HG03139 (cell line): ENCODE results near the gene FAM151B.
"Not testable (repeated sequence)": the region's sequence is repeated elsewhere in the genome, so short reads cannot be mapped to it uniquely, and the experiment has no call there.

Experiments
- ATAC-seq: cut with Tn5 transposase; IDR thresholded peaks from one replicate; pipeline ENCODE4 v1.9.1; 2021; ENCODE audit not compliant: unreplicated experiment

Gene FAM151B, protein sequence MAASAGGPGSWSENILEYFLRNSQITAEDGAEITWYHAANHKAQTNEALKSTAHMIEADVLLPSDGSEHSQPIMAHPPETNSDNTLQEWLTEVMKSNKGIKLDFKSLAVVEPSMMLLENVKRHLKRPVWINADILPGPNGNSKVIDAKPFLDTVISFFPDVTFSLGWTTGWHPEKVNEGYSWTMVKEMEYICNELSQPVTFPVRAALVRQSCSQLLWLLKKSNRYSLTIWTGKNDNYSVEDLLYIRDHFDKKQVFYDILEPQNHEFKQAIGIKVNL

DNA sequence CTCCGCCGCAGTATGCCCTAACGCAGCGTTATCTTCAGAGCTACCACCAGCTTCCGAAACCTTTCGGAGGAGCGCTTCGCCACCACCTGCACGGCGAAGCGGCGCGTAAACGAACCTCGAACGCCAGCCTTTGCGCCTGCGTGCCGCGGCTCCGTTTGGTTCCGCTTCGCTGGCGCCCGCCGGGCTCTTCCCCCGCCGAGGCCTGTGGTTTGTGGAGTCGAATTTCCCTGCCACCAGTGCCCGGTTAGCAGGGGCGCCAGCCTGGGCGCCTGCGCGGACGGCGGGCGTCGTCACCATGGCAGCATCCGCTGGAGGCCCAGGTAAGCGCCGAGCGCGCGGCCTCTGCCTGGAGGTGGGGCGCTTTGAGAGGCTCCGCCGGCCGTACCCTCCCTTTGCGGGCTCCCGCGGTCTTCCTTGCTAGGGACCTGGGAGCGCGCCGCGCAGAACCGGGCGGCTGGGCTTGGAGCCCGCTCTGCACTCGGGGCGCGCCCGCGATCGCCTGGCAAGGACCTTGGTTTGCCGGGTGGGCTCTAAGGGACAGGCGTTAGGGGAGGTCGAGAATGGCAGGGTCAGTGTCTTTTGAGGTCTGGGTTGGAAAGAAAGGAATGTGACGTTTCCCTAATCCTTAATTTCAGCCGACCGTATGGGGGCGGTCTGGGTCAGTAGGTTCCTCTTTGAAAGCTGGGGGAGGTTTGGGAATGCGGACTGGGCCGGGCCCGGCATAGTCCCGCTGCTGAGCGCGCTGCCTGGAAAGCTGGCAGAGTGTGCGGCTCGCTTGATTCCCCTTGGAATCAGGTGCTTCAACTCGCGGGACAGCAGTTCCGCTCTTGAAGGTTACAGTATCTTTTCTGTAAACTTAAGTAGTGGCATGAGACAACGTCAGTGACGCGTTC lies at the start of gene FAM151B:
Gene FAM151B, plus strand, starts transcription at position 272 of the 893 bp plus-strand sequence. Its CDS starts 24 bp downstream, at position 296.
- ATAC-seq: peak; percentile 81

DNA sequence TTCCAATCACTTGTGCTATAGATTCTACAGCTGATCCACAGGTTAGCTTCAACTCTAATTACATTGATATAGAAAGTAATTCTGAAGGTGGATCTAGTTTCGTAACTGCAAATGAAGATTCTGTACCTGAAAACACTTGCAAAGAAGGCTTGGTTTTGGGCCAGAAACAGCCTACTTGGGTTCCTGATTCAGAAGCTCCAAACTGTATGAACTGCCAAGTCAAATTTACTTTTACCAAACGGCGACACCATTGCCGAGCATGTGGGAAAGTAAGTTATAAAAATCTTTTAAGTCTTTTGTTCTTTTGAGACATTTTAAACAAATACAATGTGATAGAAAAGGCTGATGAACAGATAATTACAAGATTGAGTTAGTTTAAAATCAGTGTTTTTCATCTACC lies 49.2 kb upstream of the FAM151B start:
- no peak for ATAC-seq

DNA sequence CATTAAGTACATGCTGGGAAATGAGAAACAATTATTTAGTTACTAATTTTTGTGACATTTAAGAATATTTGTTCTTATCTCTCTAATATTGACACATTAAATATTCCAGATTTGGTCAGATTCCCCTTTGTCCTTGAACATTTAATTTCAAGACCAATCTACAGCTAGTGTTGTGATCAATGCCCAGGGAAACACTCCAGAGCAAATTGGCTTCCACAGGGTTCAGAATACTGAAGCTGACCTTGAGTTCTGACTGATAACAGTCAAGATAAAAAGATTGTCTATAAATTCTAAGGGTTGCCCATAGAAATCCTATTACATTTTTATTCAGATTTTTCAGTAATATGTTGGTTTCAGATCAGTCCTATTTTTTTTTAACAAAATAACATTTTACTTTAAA lies 48.7 kb upstream of the FAM151B start:
- ATAC-seq: no peak

- no peak for ATAC-seq
These were observed 45.2 kb upstream of the FAM151B start for GRCh38 chr5:80442742-80443141.

GRCh38 chr5:80453366-80453765 lies 34.5 kb upstream of the FAM151B start:
- ATAC-seq: no peak

GRCh38 chr5:80463269-80463668 lies 24.6 kb upstream of the FAM151B start:
- no peak for ATAC-seq

GRCh38 chr5:80466669-80467485 lies 21.0 kb upstream of the FAM151B start:
- ATAC-seq: no peak

DNA sequence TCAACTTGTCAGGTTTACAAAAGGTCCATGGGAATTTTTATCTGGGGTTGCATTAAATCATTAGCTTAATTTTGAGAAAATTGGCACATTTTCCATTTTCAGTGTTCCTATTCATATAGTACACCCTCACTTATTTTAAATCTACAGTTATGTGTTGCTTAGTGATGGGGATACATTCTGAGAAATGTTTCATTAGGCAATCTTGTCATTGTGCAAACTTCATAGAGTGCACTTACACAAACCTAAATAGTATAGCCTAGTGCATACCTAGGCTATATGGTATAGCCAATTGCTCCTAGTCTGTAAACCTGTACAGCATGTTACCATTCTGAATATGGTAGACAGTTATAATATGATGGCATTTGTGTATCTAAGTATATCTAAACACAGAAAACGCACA lies 19.8 kb upstream of the FAM151B start:
- ATAC-seq: no peak

GRCh38 chr5:80470631-80471030 lies 17.3 kb upstream of the FAM151B start:
- not testable (repeated sequence) for ATAC-seq

GRCh38 chr5:80474929-80475328 lies 13.0 kb upstream of the FAM151B start:
- ATAC-seq: no peak

GRCh38 chr5:80479713-80480112 lies 8.2 kb upstream of the FAM151B start:
- no peak for ATAC-seq

DNA sequence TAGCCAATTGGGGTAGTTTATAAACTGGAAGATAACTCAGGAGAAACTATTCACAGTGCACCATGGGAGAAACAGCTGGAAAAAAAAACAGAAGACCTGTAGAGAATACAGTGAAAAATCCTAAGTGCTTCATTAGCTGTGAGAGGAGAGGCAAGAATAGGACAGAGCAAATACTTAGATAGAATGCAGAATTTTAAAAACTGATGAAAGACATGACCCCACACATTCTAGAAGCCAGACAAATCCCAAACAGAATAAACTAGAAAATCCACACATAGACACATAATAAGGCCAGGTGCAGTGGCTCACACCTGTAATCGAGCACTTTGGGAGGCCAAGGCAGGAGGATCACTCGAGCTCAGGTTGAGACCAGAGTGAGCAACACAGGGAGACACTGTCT lies 7.5 kb upstream of the FAM151B start:
- ATAC-seq: no peak

DNA sequence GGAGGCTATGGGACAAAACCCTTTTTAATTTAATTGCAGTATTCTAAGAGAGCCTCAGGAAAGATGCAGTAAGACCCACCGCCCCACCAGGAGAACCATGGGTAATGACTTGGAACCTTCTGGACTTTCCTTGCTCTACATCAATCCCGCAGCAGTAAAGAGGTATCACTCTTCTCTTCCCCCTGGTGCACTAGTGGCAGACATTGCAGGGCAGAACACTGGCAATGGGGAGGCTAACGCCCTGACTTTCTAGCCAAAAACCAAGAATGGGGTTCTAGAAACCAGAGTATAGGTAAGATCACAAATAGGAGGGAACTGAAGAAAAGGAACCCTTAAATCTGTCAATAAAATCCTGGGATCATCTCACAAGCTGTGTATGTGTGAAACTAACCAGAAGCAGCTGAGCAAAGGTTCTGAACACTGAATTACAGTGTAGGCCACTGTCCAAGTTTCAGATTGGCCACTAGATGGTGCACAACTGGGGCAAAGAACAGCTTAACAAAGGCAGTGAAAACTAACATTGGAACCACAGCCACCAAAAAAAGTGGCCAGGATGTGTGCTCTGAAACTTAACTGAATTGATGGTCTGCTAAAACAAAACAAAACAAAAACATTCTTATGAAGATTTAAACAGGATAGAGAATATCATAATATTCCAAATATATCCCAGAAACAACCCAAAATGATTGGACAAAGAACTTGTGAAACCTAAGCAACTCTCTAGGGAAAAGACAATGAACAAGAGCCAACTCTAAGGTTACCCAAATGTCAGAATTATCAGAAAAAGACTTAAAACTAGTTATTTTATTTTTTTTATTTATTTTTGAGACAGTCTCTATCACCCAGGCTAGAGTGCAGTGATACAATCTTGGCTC lies 6.6 kb upstream of the FAM151B start:
- ATAC-seq: peak; percentile 61

GRCh38 chr5:80482578-80482977 lies 5.3 kb upstream of the FAM151B start:
- no peak for ATAC-seq

- no peak for ATAC-seq
These were observed 4.2 kb upstream of the FAM151B start for GRCh38 chr5:80483636-80484232.

DNA sequence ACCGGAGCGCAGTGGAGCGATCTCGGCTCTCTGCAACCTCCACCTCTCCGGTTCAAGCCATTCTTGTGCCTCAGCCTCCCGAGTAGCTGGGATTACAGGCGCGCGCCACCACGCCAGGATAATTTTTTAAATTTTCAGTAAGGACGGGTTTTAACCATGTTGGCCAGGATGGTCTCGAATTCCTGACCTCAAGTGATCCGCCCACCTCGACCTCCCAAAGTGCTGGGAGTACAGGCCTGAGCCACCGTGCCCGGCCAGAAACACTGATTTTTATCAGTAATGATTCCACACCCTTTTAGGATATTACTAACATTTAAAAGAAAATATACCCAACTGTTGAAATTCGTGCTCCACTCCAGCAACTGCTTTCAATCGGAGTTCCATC lies 464 bp upstream of the FAM151B start:
- no peak for ATAC-seq

DNA sequence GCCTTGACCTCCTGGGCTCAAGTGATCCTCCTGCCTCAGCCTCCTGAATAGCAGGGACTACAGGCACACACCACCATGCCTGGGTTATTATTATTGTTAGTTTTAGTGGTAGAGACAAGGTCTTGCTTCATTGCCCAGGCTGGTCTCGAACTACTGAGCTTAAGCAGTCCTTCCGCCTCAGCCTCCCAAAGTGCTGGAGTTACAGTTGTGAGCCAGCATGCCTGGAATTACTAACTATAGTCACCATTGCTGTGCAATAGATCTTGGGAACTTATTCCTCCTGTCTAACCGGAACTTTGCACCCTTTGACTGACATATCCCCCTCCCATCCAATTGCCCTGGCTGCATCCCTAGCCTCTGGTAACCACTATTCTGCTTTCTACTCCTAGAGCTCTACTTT lies 3.4 kb downstream of the FAM151B start:
- no peak for ATAC-seq

GRCh38 chr5:80492741-80493140 lies 4.8 kb downstream of the FAM151B start:
- ATAC-seq: no peak

GRCh38 chr5:80493443-80493842 lies 5.5 kb downstream of the FAM151B start:
- ATAC-seq: not testable (repeated sequence)

GRCh38 chr5:80495891-80496290 lies 8.0 kb downstream of the FAM151B start:
- ATAC-seq: no peak
